GM19043 (cell line): ENCODE measurements around the gene FUS.
"Not testable (repeated sequence)": the region's sequence is repeated elsewhere in the genome, so short reads cannot be mapped to it uniquely, and the experiment has no call there.

Source experiments
- ATAC-seq: cut with Tn5 transposase; IDR thresholded peaks from one replicate; pipeline ENCODE4 v1.9.1; 2021; ENCODE audit warnings: low read depth; ENCODE audit not compliant: unreplicated experiment

FUS gene

GRCh38 chr16:31179747-31180459 lies at the start of gene FUS:
Gene FUS, plus strand, starts transcription at chr16:31180139. Its CDS starts 76 bp downstream, at chr16:31180215.
- ATAC-seq, result peak; percentile 46

GRCh38 chr16:31130336-31130891 lies 49.5 kb upstream of the FUS start:
- no peak for ATAC-seq

- ATAC-seq, result no peak
Measured at GRCh38 chr16:31130899-31131298, 49.0 kb upstream of the FUS start.

GRCh38 chr16:31131416-31131815 lies 48.5 kb upstream of the FUS start:
- no peak for ATAC-seq

- no peak for ATAC-seq
Measured at GRCh38 chr16:31131841-31132271, 48.1 kb upstream of the FUS start.

GRCh38 chr16:31132303-31132979 lies 47.5 kb upstream of the FUS start:
- ATAC-seq, result no peak

- ATAC-seq, result no peak
Measured at GRCh38 chr16:31133046-31133501, 46.9 kb upstream of the FUS start.

GRCh38 chr16:31134091-31134571 lies 45.8 kb upstream of the FUS start:
- ATAC-seq, result no peak

- no peak for ATAC-seq
Measured at GRCh38 chr16:31134625-31135534, 45.1 kb upstream of the FUS start.

- ATAC-seq, result no peak
Measured at GRCh38 chr16:31135535-31136286, 44.2 kb upstream of the FUS start, which contains the start of gene PRSS8. Gene PRSS8, minus strand, starts transcription at chr16:31135727. Its CDS starts 229 bp downstream, at chr16:31135498.

- ATAC-seq, result no peak
Measured at GRCh38 chr16:31136287-31136662, 43.7 kb upstream of the FUS start.

- not testable (repeated sequence) for ATAC-seq
Measured at GRCh38 chr16:31136822-31137499, 43.0 kb upstream of the FUS start.

- no peak for ATAC-seq
Measured at GRCh38 chr16:31138621-31139578, 41.0 kb upstream of the FUS start.

GRCh38 chr16:31141071-31141469 lies 38.9 kb upstream of the FUS start:
- ATAC-seq, result not testable (repeated sequence)

GRCh38 chr16:31141489-31142108 lies 38.3 kb upstream of the FUS start:
- no peak for ATAC-seq

- peak; percentile 77 for ATAC-seq
Measured at GRCh38 chr16:31142109-31143010, 37.6 kb upstream of the FUS start.
